NB4 (cell line): ENCODE measurements around the gene TRIM9.
"Not testable (repeated sequence)": the region's sequence is repeated elsewhere in the genome, so short reads cannot be mapped to it uniquely, and the experiment has no call there.

Experiments
- DNase-seq: peaks from one replicate; pipeline ENCODE4 v3.0.0; 2010; ENCODE audit warnings: low read depth
- H3K4me3 ChIP-seq: one replicate; pipeline ENCODE4 v1.5.1; 2011; ENCODE audit warnings: mild to moderate bottlenecking, low read depth, low read length, moderate library complexity
- MYC ChIP-seq: IDR thresholded peaks from 2 replicates; pipeline ENCODE4 v1.6.1; 2011; ENCODE audit warnings: low read depth, low read length
- POLR2A ChIP-seq: IDR thresholded peaks from 2 replicates; pipeline ENCODE4 v1.6.1; 2011; ENCODE audit warnings: mild to moderate bottlenecking; ENCODE audit not compliant: insufficient read length; ENCODE audit errors: extremely low read depth
- TF ChIP-seq, protein P1 (sequence below): IDR thresholded peaks from one replicate; pipeline ENCODE4 v1.5.1; 2012; ENCODE audit warnings: low read depth, low read length
- TF ChIP-seq, protein P2 (sequence below): IDR thresholded peaks from 2 replicates; pipeline ENCODE4 v1.6.1; 2011; ENCODE audit warnings: low read depth, low read length

Gene TRIM9

DNA sequence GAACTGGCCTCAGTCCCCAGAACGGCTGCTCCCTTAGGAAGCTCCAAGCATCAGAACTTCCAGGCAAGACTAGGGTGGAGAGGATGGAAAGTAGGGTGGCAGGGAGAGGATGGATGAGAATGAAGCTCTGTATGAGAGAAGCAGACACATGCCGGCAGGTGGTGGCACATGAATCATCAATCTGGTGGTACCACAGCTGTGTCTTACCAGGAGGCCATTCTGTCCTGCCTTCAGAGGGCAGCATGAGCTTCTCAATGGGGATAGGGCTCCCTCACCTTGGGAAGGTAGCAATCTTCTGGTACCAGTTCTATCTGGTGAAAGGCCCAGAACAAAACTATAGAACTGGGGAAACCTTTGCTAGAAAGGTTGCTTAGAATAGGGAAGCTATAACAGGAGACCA is 95.2 kb downstream of the TRIM9 start:
- TF ChIP-seq, protein P1, sequence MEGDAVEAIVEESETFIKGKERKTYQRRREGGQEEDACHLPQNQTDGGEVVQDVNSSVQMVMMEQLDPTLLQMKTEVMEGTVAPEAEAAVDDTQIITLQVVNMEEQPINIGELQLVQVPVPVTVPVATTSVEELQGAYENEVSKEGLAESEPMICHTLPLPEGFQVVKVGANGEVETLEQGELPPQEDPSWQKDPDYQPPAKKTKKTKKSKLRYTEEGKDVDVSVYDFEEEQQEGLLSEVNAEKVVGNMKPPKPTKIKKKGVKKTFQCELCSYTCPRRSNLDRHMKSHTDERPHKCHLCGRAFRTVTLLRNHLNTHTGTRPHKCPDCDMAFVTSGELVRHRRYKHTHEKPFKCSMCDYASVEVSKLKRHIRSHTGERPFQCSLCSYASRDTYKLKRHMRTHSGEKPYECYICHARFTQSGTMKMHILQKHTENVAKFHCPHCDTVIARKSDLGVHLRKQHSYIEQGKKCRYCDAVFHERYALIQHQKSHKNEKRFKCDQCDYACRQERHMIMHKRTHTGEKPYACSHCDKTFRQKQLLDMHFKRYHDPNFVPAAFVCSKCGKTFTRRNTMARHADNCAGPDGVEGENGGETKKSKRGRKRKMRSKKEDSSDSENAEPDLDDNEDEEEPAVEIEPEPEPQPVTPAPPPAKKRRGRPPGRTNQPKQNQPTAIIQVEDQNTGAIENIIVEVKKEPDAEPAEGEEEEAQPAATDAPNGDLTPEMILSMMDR = no peak
- TF ChIP-seq MYC (no peak), POLR2A (no peak)
- TF ChIP-seq, protein P2, sequence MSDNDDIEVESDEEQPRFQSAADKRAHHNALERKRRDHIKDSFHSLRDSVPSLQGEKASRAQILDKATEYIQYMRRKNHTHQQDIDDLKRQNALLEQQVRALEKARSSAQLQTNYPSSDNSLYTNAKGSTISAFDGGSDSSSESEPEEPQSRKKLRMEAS = no peak
- DNase-seq = no peak
- H3K4me3 ChIP-seq = no peak overlapping the region

DNA sequence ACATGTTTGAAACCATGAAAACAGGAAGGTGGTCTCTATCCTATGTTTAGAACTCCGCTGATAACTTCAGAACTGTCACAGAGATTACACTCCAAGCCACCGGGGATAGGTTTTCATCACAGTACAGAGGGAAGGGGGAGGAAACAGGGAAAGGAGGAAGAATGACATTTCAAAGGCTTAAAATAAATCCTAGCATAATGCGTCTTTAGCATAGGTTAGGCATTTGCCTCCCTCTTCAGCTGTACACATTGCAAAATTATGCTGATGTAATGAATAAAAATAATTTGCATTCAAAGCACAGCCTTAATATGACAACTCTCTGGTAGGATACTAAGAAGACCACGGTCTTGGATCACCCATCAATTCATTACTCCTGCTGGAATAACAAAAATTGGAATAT is 96.3 kb downstream of the TRIM9 start:
- TF ChIP-seq POLR2A (no peak), MYC (no peak)
- TF ChIP-seq, protein P2 = no peak
- TF ChIP-seq, protein P1 = no peak
- DNase-seq = no peak

DNA sequence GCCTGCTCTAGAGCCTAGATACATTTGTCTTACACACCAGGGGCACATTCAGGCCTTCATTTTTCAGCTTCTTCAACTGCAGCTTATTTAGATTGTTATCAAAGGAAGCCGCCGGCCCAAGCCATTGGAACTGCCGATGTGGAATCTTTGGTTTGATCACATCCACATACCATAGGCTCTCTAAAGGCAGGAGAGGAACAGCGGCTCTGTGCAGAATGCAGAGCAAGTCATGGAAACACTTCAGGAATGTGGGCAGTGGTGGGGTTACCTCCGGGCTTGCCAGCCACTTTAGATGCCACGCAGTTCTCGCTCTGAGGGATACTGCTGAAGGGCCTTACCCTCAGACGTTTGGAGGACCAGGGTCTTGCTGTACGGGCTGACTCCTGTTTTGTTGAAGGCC is 97.2 kb downstream of the TRIM9 start:
- TF ChIP-seq, protein P2 = no peak
- TF ChIP-seq, protein P1 = no peak
- no peak for TF ChIP-seq MYC
- TF ChIP-seq POLR2A = no peak
- H3K4me3 ChIP-seq = no peak overlapping the region
- no peak for DNase-seq

More for the DNA sequence above, 96.3 kb downstream of the TRIM9 start:
- H3K4me3 ChIP-seq = no peak overlapping the region

DNA sequence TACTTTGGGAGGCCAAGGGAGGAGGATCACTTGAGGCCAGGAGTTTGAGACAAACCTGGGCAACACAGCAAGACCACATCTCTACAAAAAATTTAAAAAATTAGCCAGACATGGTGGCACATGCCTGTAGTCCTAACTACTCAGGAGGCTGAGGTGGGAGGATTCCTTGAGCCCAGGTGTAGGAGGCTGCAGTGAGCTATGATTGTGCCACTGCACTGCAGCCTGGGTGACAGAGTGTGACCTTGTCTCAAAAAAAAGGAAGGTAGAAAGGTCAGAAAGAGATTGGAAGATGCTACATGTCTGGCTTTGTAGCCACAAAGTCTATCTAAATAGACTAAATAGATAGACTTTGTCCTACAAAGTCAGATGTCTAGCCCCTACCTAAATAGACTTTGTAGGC is 100.7 kb downstream of the TRIM9 start:
- not testable (repeated sequence) for DNase-seq, H3K4me3 ChIP-seq

DNA sequence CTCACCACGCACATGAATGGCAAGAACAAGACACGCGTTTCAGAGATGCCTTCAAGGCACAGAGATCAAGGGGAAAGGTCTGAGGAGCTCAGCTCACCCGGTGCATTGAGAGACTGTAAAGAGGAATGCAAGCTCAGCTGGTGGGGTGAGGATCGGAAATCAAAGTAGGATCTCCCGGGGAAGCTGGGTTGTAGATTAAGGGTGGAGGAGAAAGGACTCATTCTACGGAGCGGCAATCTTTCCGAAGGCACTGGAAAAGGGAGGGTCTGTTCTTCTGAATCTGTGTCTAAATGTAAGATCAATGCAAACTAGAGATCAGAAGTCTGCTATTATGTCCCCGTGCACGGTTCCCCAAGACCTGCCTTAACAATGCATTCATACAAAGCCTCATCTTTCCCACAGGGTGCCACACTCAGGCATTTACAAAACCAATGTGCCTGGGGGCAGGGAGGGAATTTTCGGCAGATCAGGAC is 109.0 kb downstream of the TRIM9 start:
- DNase-seq = no peak
- H3K4me3 ChIP-seq = no peak overlapping the region
- TF ChIP-seq, protein P2 = no peak
- TF ChIP-seq, protein P1 = no peak
- TF ChIP-seq MYC = no peak

DNA sequence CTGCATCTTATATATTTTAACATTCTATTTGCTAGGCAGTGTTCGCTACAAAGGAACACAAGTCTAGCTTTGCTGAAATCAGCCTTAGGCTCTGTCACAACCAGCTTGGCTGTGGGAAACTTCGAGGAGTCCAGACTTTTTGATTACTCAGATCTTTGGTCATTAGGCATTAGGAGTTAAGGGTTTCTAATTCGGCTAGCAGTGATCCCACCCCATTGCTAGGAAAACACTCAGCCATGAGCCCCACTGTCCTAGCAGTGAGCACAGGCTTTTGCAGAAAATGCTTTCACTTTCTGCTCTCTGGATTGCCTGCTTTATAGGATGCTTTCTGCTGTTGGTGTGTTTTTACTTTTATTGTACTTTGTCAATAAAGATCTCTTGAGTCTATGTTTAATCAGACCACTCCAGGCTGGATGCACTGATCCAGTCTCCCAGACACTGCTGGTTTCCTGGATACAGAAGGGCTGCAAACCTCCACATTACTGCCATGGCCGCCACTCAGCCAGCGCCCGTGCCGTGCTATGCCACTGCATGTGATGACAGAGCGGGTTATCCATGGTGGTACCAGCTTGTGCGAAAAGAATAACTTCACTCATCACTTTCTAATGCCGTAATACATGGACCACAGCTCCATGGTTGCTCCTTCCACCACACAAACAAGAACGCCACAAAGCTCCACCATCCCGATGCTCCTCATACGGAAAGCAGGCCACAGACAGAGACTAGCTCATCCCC is 109.6 kb downstream of the TRIM9 start:
- TF ChIP-seq, protein P1 = no peak
- no peak for TF ChIP-seq MYC
- TF ChIP-seq, protein P2 = no peak
- no peak for TF ChIP-seq POLR2A
- no peak for DNase-seq
- no peak overlapping the region for H3K4me3 ChIP-seq
